Peyer's patch (tissue), 4 donors: ENCODE data around the gene FKBP10. TPM values are rescaled to one million over a fixed set of nuclear protein-coding genes. Genes with fewer than 3 reads are reported as not detected.
A peak's percentile ranks its signal among the peaks of the same experiment; 100 is the strongest.

Source experiments
- DNase-seq, 3 donors: peaks; one replicate each; pipeline ENCODE4 v3.0.0-alpha.2; 2017 to 2019
- H3K27ac ChIP-seq, 4 donors: fragments of 200-600 bp; sonication (generic); one replicate each; pipeline ENCODE4 v1.5.1; 2016 to 2019
- H3K27me3 ChIP-seq, 2 donors: fragments of 200-600 bp; sonication (generic); one replicate each; pipeline ENCODE4 v1.5.1; 2019
- H3K36me3 ChIP-seq, 3 donors: fragments of 200-600 bp; sonication (generic); one replicate each; pipeline ENCODE4 v1.5.1; 2016 to 2019
- H3K4me1 ChIP-seq, 4 donors: fragments of 200-600 bp; sonication (generic); one replicate each; pipeline ENCODE4 v1.5.1; 2016 to 2019
- H3K4me3 ChIP-seq, 4 donors: fragments of 200-600 bp; sonication (generic); 1 replicate in 3 of 4; 2 replicates in 1 of 4; pipeline ENCODE4 v1.5.1; 2016 to 2019; ENCODE audit warnings: mild to moderate bottlenecking in 1 of 4
- H3K9me3 ChIP-seq, 4 donors: fragments of 200-600 bp; sonication (generic); one replicate each; pipeline ENCODE4 v1.5.1; 2016 to 2019; ENCODE audit warnings: mild to moderate bottlenecking in 1 of 4
- CTCF ChIP-seq, 6 experiments: fragments of 450-650 bp in 4 of 6; fragments of 200-600 bp in 2 of 6; sonication (generic) in 1 of 6; IDR thresholded peaks; one replicate each; pipeline ENCODE4 v1.5.1; 2017 to 2019; ENCODE audit warnings: antibody characterized with exemption in 6 of 6, mild to moderate bottlenecking in 3 of 6, moderate library complexity in 1 of 6
- POLR2A ChIP-seq, 2 donors: fragments of 450-650 bp; IDR thresholded peaks; one replicate each; pipeline ENCODE4 v1.5.1; 2017; ENCODE audit warnings: antibody characterized with exemption in 2 of 2, mild to moderate bottlenecking in 2 of 2, moderate library complexity in 2 of 2
- total RNA-seq, 4 donors: library from RNA; depleted of rRNA; stranded (reverse); fragments of >200 nt; gene quantifications; one replicate each; pipeline ENCODE4 v1.1.0, GENCODE V29; 2016

The FKBP10 gene
- total RNA-seq, 4 donors from 2014 or later: 7.2 to 130 (median 11.2) TPM

DNA sequence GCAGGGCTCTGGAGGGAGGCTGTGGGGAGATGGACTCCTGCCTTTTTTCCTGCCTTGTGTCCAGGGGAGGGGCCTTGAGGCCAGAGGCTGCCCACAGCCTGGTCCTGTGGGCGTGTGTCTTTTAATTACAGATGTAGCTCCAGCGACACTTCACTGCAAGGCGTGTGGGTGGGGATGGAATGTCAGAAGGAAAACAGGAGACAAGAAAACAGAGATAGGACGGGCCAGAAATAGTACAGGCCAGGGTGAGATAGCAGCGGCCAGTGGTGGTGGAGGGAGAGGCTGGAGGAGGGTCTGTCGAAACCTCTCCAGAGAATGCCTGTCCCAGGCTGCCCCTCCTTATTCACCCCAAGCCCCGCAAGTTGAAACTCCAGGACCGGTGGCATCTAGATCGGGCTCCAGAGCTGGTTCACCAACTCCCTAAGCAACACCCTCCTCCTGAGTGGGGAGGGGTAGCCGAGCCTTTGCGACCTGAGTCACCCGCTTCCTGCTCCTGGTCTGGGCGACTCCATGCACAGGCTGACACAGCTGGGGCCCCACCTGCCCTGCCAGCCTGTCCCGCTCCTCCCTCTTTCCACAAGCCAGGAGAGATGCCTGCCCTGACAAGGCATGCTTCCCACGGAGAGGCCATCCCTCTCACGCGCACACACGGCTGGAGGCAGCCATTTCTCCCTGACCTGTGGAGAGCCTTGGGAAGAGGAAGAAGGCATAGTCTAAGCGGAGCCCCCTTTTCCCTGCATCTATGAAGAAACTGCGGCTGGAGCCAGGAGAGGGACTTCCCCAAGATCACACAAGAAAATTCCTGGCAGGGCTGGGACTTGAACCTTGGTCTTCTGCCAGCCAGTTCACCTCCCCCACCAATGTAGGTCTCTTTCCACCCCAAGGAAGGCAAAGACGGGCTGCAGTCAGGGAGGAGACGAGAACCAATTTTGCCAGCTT is 19.7 kb upstream of the FKBP10 start:
- peak overlapping the region; percentile 25 to 96 (median 83) for H3K27ac ChIP-seq
- peaks cover 0 to 38% (median 3%) of the 10 kb centered on the region in 4 donors for H3K4me1 ChIP-seq
- TF ChIP-seq CTCF (IDR thresholded peaks at IDR 0.05): no peak
- peak; percentile 44 to 85 for TF ChIP-seq POLR2A (IDR thresholded peaks at IDR 0.05)
- peak overlapping the region in 2 of 4 donors; percentile 28 to 42 for H3K4me3 ChIP-seq
- H3K36me3 ChIP-seq: no peaks in the 10 kb centered on the region
- no peaks in the 10 kb centered on the region for H3K27me3 ChIP-seq
- DNase-seq: peak in 2 of 3 donors; percentile 88 to 89
- no peaks in the 10 kb centered on the region for H3K9me3 ChIP-seq

GRCh38 chr17:41793784-41794539 is 18.8 kb upstream of the FKBP10 start:
- Histone ChIP-seq H3K9me3 (no peaks in the 10 kb centered on the region), H3K4me1 (peaks cover 0 to 38% (median 3%) of the 10 kb centered on the region in 4 donors), H3K4me3 (peak overlapping the region in 2 of 4 donors; percentile 28 to 42), H3K36me3 (no peaks in the 10 kb centered on the region), H3K27ac (peak overlapping the region; percentile 25 to 96 (median 83)), H3K27me3 (no peaks in the 10 kb centered on the region)
- peak in 2 of 3 donors; percentile 59 to 67 for DNase-seq
- TF ChIP-seq CTCF (IDR thresholded peaks at IDR 0.05) (no peak), POLR2A (IDR thresholded peaks at IDR 0.05) (peak in 1 of 2 donors; percentile 17)

DNA sequence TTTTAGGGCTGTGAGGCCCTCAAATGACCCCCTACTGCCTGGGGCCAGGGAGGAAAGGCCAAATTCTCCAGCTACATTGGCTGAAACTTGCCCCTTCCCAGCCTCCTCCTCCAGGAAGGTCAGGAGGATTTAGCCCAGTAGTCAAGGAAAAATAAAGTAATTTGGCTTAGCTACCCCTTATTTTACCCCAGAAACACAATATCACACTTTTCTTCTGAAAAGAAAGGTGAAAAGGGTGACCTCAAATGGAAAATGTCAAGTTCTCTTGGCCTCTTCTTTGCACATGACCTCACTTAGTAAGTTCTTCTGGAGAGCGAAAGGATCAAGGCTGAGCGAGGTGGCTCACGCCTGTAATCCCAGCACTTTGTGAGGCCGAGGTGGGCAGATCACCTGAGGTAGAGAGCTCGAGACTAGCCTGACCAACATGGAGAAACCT is 18.2 kb upstream of the FKBP10 start:
- no peak for DNase-seq
- H3K27ac ChIP-seq: peak overlapping the region in 3 of 4 donors; percentile 79 to 96 (median 87)
- H3K9me3 ChIP-seq: no peaks in the 10 kb centered on the region
- no peak overlapping the region for H3K4me3 ChIP-seq
- no peak for TF ChIP-seq CTCF (IDR thresholded peaks at IDR 0.05)
- TF ChIP-seq POLR2A (IDR thresholded peaks at IDR 0.05): no peak
- H3K4me1 ChIP-seq: peaks cover 0 to 38% (median 3%) of the 10 kb centered on the region in 4 donors
- no peaks in the 10 kb centered on the region for H3K36me3 ChIP-seq
- H3K27me3 ChIP-seq: no peaks in the 10 kb centered on the region

DNA sequence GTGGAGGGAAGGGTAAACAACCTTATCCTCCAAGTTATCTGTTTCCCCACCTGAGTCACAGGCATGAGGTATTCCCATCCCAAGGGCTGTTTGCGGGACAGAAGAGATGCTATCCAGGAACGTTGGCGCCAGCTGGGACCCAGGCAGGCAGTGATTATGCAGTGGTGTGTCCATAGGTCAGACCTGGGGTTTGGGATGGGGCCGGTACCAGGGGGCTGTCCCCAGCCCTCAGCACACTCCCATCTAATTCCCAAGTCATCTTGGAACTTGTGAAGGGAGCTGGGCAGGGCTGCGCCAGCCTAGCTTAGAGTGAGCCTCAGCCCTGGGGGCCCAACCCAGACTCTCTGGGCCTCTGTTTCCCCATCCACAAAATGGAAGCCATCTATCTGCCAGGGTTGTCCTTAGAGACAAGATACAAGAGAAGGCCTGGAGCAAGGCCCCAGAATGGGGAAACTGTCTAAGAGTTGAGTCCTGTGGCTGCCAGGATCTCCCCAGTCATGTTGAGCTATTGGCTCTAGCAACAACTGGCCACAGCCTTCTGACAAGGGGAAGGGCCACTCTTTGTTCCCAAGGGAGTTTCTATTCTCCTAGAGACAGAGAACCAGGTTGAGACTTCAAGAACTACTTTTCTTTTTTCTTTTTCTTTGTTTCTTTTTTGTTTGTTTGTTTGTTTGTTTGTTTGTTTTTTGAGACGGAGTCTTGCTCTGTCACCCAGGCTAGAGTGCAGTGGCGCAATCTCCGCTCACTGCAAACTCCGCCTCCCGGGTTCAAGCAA is 16.5 kb upstream of the FKBP10 start:
- no peak for TF ChIP-seq POLR2A (IDR thresholded peaks at IDR 0.05)
- no peak for TF ChIP-seq CTCF (IDR thresholded peaks at IDR 0.05)
- Histone ChIP-seq H3K27ac (no peak overlapping the region), H3K36me3 (no peaks in the 10 kb centered on the region), H3K4me1 (peaks cover 0 to 41% (median 5%) of the 10 kb centered on the region in 4 donors), H3K4me3 (no peak overlapping the region), H3K9me3 (no peaks in the 10 kb centered on the region), H3K27me3 (no peaks in the 10 kb centered on the region)
- no peak for DNase-seq

- no peak for TF ChIP-seq CTCF (IDR thresholded peaks at IDR 0.05)
- TF ChIP-seq POLR2A (IDR thresholded peaks at IDR 0.05): no peak
- no peak overlapping the region for H3K27ac ChIP-seq
- H3K4me3 ChIP-seq: no peak overlapping the region
- H3K27me3 ChIP-seq: no peaks in the 10 kb centered on the region
- H3K4me1 ChIP-seq: peaks cover 0 to 35% (median 5%) of the 10 kb centered on the region in 4 donors
- no peak for DNase-seq
- no peaks in the 10 kb centered on the region for H3K9me3 ChIP-seq
- H3K36me3 ChIP-seq: no peaks in the 10 kb centered on the region
Observed at GRCh38 chr17:41797377-41797776, 15.4 kb upstream of the FKBP10 start.
